Measurements from ENCODE around the gene ORC3. TPM values are rescaled to one million over a fixed set of nuclear protein-coding genes. Genes with fewer than 3 reads are reported as not detected.
"Not testable (repeated sequence)": the region's sequence is repeated elsewhere in the genome, so short reads cannot be mapped to it uniquely, and the experiment has no call there.

Gene ORC3
- total RNA-seq, 1 donor from 2014 or later = 49.9 TPM

DNA sequence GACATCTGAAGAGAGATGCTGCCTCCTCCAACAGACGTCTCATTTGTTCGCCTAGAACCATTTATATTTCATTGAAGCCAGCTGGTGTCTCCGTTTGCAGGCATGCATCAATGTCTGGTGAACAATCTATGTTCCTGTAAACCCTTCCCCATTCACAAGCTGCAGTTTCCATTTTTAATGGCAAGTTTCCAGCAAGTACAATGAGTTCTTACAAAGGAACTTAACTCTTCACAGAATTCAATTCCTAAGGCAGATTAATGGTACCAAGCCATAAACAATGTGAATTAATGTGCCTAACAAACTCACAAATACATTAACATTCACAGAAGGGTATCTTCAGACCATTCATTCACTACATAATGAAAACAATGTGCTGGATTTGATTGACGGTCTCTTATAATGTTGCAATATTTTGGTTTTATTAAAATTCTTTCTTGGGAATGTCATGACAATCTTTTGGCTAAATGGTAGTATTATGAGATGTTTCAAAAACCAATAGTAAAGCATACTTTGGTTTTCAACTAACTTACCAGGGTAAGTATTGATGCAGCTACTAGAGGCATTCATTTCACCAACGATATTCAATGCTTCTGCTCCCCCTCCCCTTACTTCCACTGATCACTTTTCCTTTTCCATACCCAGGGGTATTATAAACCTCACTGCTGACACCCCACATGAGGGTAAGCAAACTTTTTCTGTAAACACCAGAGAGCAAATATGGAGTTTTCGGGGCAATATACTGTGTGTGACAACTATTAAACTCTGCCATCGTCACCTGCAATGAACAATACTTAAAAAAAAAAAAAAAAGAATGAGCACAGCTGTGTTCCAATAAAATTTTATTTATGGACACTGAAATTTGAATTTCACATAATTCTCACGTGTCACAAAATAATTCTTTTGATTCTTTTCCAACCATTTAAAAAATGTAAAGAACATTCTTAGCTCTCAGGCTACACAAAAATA is 107.9 kb downstream of the ORC3 start:
- no peak for DNase-seq

DNA sequence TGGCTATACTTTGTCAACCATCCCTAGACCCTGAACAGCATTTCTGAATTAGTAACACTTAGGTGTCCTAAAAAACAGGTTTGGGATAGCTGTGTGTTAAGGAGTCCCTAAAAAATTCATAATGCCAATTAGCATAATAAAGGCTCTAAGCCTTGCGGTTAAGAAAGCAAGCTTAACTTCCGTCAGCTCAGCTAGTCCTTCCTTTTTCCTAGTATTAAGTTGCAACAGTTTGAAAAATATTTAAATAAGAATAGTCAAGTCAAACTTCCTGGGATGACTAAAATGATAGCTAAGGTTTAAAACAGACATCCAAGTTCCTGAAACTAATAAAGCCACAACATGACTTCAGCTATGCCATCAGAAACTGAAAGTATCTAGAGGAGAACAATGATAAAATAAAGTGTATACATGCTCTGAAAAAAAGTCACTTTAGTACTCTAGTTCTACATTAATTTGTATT is 108.6 kb downstream of the ORC3 start:
- DNase-seq = no peak

DNA sequence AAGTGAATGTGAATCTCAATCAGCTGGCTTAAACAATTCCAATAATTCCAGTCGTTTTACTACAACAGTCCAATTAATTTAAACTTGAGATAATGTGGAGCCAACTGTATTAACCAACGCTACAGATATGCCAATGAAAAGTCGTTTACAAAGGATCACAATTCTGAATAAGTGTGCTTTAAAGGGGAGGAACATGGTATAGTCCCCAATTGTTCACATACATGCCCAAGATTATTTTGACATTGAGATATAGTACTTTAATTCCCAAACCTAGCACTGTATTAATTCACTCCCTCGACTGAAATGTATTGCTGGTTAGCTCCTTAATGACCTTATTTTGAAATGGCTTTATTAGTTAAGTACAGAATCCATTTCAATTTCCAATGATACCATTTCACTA is 109.6 kb downstream of the ORC3 start:
- DNase-seq = no peak

DNA sequence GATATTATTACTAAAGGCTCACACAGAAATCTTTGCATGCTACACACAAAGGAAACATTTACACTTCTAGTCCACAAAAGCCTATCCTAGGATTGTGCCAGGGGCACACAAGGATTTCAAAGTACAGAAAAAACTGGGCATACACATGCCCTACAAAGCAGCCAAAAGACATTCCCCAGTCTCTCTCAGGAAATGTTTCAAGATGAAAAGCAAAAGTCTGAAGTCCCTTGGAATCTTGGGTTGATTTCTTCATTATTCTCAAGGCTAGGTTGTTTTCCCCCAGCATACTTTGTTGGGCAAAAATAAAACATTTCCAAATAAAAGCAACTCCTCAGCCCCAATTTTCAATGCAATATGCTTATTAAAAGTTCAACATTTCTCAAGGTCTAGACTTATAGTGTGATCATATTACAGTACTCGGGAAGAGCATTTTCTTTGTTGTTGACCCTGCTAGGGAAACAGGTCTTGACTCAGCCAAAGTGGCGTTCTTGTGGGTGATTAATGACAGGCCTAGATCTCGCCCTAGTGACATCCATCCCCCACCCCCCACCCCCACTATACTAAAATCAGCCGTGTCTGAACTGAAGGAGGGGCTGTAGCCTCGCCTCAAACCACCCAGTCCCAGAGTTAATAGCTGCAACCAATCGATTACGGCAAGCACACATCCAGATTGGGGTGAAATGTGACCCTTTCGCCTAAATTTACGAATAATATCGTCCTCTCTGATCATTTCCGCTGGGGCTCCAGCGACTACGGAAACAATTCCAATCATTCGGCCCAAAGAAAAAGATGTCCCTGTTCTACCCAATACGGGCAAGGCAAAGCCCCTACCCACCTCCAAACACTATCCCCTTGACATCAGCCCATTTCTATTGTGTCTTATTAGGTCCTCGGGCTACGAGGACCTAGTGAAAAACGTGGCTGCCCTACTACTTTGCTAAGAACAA is 110.7 kb downstream of the ORC3 start:
- no peak for DNase-seq

DNA sequence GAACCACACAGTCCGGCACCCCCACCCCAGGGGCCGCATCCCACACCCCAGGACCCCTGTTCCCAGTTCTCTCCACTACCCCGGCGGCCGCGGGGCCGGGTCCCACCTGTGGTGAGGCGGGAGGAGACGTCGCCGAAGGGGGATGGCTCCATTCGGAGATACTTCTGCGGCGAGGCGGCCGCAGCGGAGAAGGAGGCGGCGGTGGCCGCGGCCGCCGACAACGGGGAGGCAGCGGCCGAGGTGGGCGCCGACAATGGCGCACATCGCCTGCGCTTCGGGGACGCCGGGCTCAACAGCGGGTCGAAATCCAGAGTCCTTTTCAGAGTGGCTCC is 111.4 kb downstream of the ORC3 start:
- no peak for DNase-seq

DNA sequence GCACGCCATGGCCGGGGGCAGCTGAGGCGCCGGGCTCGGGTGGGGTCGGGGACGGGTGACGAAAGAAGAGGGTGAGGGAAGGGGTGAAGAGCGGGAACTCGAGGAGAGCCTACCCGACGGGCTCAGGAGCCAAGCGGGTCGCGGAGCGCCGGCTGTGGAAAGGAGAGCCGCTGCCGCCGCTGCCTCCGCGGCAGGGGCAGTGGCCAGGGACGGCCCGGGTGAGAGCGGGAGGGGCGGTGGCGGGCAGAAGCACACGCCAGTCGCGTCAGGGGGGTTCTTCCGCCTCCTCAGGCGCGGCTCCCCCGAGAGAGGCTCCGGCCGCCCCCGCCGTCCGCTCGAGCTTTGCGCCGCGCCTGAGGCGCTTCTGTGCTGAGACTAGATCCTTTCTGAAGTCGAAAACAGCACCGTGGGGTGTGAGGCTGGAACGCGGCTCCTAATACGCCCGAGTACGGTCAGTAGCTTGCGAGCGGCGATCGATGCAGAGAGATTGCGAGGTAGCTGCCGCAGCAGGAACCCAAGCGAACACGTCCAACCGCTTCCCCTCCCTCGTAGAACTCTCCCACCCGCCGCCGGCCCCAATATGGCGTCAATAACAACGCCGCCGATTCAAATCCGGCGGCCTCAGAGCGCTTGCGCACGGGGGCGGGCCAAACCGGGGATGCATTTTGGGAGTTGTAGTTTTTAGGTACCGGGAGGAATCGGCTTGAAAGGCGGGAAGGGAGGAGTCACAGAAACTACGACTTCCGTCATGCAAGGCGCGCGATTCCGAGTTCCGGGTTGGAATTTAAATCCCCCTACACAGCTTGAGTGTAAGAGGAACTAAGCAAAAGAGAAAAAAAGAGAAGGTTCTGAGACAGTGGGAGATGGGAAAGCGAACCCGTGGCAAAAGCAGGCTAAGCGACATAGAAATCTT is 112.0 kb downstream of the ORC3 start, which contains the start of gene AKIRIN2:
TSS of gene AKIRIN2 (minus strand) at position 558 of the 913 bp plus-strand sequence. CDS start at position 9, 549 bp downstream.
- DNase-seq = peak; percentile 96

DNA sequence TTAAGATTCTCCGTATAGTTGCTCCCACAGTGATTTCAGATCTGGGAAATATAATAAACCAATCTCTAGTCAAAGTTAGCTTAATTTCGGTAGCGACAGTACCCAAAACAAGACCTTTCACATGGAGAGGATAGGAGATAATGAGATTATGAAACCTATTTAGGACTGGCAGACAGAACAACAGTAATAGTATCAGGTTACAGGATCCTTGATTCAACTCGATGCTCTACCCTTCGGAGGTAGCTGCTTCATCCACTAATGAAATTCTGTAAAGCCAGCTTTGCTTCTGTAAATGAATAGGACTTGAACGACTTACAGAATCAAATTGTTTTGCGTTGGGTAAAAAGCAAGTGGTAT is 112.6 kb downstream of the ORC3 start:
- no peak for DNase-seq

DNA sequence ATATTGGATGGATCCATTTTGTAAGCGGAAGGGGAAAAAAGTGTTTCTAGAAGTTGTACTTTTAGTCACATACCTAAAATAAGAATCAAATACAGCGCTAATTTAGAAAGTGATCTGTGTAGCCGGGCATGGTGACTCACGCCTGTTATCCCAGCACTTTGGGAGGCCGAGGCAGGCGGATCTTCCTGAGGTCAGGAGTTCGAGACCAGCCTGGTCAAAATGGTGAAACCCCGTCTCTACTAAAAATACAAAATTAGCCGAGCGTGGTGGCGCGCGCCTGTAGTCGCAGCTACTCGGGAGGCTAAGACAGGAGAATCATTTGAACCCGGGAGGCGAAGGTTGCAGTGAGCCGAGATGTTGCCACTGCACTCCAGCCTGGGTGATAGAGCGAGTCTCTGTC is 113.1 kb downstream of the ORC3 start:
- not testable (repeated sequence) for DNase-seq

DNA sequence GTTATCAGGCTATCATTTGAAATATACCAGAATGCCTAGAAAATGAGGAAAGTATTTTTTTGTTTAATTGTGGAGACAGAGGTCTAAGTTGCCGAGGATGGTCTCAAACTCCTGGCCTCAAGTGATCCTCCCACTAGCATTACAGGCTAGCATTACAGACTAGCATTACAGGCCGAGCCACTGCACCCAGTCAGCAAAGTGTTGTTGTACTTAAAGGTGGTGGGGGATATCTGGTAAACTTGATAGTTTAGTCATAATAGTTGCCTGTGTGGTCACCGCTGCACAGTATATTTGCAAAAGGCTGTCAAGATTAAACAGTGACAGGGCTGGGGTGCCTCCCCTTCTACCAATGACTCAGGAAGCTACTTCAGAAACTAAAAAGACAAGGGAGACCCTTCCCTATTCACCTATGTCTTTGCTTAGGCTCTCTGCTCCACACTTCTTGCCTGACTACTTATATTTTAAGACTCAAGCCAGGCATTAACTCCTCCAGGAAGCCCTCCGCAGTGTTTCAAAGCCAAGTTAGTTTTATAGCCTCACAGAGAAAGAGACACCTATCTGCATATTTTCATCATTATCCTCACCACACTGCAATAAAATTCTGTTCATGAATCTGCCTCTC is 115.2 kb downstream of the ORC3 start:
- no peak for DNase-seq

DNA sequence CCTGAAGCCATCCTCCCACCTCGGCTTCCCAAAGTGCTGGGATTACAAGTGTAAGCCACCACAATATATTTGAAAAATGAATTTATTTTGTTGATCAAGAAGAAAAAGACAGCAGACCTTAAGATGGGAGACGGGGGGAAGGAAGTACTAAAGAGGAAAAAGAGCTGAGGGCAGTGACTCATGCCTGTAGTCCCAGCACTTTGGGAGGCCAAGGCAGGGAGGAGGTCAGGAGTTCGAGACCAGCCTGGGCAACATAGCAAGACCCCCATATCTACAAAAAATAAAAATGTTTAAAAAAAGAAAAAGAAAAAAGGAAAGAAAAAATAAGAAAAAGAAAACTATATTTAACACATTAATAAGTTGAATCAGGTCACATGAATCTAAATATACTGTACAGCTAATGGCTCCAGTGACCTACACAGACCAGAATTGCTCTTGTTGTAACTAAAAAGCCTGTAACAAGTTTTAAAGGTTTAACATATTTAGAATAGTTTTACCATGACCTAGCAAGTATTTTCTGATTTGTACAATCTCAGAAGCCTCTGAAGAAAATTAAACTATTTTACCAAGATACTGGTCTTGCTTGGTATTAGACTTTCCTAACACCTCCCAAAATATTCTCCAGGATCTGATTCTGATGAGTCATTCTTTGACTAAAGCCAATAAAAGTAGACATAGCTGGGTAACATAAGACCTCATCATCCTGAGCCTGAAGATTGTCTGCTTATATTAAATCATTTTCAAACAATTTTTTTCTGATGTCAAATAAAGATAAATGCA is 116.4 kb downstream of the ORC3 start:
- DNase-seq = no peak

DNA sequence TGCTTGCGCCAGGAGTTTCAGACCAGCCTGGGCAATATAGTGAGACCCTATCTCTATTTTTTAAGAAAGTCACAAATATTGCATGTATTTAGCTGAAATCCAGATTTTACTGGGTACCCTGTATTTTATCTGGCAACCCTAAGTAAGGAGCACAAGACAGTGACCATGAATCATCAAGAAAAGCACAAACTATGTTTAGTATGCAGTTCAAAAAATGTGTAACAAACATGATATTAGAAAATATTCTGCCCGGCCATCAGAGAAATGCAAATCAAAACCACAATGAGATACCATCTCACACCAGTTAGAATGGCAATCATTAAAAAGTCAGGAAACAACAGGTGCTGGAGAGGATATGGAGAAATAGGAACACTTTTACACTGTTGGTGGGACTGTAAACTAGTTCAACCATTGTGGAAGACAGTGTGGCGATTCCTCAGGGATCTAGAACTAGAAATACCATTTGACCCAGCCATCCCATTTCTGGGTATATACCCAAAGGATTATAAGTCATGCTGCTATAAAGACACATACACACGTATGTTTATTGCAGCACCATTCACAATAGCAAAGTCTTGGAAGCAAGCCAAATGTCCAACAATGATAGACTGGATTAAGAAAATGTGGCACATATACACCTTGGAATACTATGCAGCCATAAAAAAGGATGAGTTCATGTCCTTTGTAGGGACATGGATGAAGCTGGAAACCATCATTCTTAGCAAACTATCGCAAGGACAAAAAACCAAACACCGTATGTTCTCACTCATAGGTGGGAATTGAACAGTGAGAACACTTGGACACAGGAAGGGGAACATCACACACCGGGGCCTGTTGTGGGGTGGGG is 118.9 kb downstream of the ORC3 start:
- not testable (repeated sequence) for DNase-seq

DNA sequence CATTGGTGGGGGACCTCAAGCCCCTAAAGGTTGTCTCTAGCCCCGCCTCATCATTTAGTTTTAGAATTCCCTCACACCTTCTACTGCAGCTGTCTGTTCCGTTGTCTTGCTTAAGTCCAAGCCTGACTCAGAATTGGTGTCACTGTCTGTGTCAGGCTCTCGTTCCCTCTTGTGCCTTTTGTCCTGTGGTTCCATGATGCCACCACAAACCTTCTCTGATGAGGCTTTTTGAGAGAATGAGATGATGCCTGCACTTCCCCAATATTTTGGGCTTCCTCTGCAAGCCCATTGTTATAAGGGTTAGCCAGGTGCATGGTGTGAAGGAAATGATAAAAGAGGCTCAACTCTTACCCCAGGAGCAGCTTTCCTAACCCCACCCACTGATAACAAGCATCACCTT is 120.2 kb downstream of the ORC3 start:
- DNase-seq = no peak

DNA sequence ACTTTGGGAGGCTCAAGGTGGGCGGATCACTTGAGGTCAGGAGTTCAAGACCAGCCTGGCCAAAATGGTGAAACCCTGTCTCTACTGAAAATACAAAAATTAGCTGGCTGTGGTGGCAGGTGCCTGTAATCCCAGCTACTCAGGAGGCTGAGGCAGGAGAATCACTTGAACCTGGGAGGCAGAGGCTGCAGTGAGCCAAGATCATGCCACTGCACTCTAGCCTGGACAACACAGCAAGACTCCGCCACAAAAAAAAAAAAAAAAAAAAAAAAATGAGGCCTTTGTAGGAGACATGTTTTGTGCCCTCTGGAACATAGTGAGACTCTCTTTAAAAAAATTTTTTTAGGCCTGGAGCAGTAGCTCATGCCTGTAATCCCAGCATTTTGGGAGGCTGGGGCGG is 122.8 kb downstream of the ORC3 start:
- DNase-seq = not testable (repeated sequence)

DNA sequence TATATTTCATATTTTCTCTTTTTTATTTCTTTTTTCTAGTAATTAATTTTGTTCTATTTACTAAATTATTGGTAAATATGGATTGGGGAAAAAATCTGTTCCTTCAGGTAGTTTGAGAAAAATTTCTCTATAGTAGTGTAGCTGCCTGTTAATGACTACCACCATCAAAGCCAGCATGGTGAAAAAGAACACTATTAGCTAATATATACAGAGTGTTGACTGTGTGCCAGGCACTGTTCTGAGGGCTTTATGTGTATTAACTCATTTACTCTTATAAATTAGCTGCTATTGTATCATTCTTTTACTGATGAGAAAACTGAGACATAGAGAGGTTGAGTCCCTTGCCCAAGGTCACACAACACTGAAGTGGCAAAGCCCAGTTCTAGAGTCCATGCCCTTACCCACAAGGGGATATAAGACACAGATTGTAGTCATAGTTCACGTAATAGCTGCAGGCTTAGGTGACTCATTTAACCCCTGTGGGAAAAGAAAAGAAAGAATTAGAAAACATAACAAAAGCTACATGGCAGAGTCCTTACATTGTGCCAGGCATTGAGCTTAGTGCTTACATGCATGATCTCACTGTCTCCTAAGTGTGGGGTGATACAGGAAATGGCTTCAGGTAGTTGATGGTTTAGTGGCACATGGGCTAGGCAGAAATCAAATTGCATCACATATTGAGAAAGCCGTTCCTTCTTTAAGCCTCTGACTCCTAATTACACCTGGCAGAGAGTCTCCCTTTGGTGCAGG is 124.3 kb downstream of the ORC3 start:
- no peak for DNase-seq

All from occipital lobe (tissue), 2 donors.